Pancreas (tissue), 10 donors: Measurements from ENCODE around the gene COMMD8. TPM values are rescaled to one million over a fixed set of nuclear protein-coding genes. Genes with fewer than 3 reads are reported as not detected.
A peak's percentile ranks its signal among the peaks of the same experiment; 100 is the strongest.

Source experiments
- ATAC-seq, 4 donors: fragments of 200-7000 bp; cut with Tn5 transposase; one replicate each; pipeline versions ENCODE4 v1.8.0 to v1.9.1; 2020; ENCODE audit warnings: mild to moderate bottlenecking in 4 of 4, moderate library complexity in 4 of 4
- DNase-seq, 6 donors: peaks; one replicate each; pipeline ENCODE4 v3.0.0-alpha.2; 2020
- FAIRE-seq: peaks from 2 replicates; lab custom pipeline; 2012; peaks lifted over from hg19 to GRCh38; lab: Jason Lieb, UNC
- H3K27ac ChIP-seq, 4 donors: fragments of 200-600 bp; sonication (generic); 1 replicate in 3 of 4; 2 replicates in 1 of 4; pipeline versions ENCODE4 v1.5.0 to v1.8.0; 2020
- H3K27me3 ChIP-seq, 4 donors: fragments of 200-600 bp; one replicate each; pipeline ENCODE4 v1.8.0; 2021
- H3K36me3 ChIP-seq, 3 donors: fragments of 200-600 bp; sonication (generic) in 1 of 3; one replicate each; pipeline versions ENCODE4 v1.5.0 to v1.8.0; 2020 to 2021
- H3K4me1 ChIP-seq, 3 donors: fragments of 200-600 bp; one replicate each; pipeline ENCODE4 v1.8.0; 2021
- H3K4me3 ChIP-seq, 4 donors: fragments of 200-600 bp; sonication (generic) in 2 of 4; one replicate each; pipeline versions ENCODE4 v1.5.0 to v1.8.0; 2020 to 2021
- H3K9me3 ChIP-seq, 4 donors: fragments of 200-600 bp; one replicate each; pipeline ENCODE4 v1.8.0; 2021
- WGBS, 2 donors: extraction: QIAGEN DNeasy Blood & Tissue Kit; methylation state at CpG; one replicate each; pipeline ENCODE4 v1.1.7; 2013; 5-methylcytosine and 5-hydroxymethylcytosine counted together
- intact Hi-C, 3 donors: fragments of 100-400 bp; cut with DNase I; formaldehyde crosslinking; loops; one replicate each; pipeline versions ENCODE4 v1.11.1 to v1.14.2; 2022
- polyA plus RNA-seq, 2 donors: library from polyadenylated mRNA; stranded (reverse); fragments of 200-250 nt; gene quantifications; one replicate each; pipeline ENCODE4 v1.2.3, GENCODE V29; 2013
- total RNA-seq, 6 donors: library from RNA; stranded (reverse); fragmentation: NEBNext Ultra II Directional in 4 of 6; extraction: Animal tissue kit (Norgen Biotek cat#: 25700) in 4 of 6; gene quantifications; one replicate each; pipeline versions ENCODE4 v1.2.1 to v1.2.4, GENCODE V29; 2021 to 2023
- TF ChIP-seq, protein P1 (sequence below), 4 donors: fragments of 200-600 bp; sonication (generic) in 3 of 4; IDR thresholded peaks; one replicate each; pipeline versions ENCODE4 v1.5.0 to v1.8.0; 2021; ENCODE audit warnings: antibody characterized with exemption in 4 of 4
- donor health status: healthy with polysubstance abuse.
- donor health status: DM: no; HTN: no; CAD: no; lungs with moderate emphysema.
- donor health status: DM: no; HTN: no; CAD: no.
- donor health status: control.
- donor health status: control.
- donor health status: Bipolar disorder and iron deficiency.
- donor health status: DM: yes; HTN: yes; CAD: no.
- donor health status: DM: no; HTN: no; CAD: no.
- donor health status: DM: no; HTN: no; CAD: no.
- donor health status: DM: yes; HTN: yes; CAD: no.

Gene COMMD8
- total and polyA plus RNA-seq, 8 donors = 4.2 to 9.5 (median 6.6) TPM

DNA sequence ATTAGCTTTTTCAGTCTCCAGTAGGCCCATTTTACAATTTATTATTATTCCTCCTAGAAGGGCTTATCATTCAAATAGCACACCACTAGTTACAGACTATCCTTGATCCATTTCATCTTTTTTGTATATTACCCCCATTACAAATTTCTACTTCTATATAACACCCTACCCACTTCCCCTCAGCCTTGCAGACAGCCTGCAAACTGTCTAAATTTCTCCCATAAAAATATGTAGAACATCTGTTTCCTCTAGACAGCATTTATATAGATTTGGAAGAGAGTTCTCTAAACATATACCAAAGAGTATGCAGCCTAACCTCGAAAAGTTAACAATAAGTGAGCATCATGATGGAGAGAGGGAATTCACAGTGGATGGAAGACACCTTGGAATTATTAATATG lies 30.8 kb downstream of the COMMD8 start:
- ATAC-seq (no peak), FAIRE-seq (no peak), DNase-seq (no peak)
- intact Hi-C loops = no loop called here
- Histone ChIP-seq H3K36me3 (no peaks in the 10 kb centered on the region), H3K4me1 (no peaks in the 10 kb centered on the region), H3K27me3 (no peaks in the 10 kb centered on the region), H3K9me3 (no peaks in the 10 kb centered on the region), H3K27ac (no peak overlapping the region), H3K4me3 (no peak overlapping the region)
- TF ChIP-seq, protein P1, sequence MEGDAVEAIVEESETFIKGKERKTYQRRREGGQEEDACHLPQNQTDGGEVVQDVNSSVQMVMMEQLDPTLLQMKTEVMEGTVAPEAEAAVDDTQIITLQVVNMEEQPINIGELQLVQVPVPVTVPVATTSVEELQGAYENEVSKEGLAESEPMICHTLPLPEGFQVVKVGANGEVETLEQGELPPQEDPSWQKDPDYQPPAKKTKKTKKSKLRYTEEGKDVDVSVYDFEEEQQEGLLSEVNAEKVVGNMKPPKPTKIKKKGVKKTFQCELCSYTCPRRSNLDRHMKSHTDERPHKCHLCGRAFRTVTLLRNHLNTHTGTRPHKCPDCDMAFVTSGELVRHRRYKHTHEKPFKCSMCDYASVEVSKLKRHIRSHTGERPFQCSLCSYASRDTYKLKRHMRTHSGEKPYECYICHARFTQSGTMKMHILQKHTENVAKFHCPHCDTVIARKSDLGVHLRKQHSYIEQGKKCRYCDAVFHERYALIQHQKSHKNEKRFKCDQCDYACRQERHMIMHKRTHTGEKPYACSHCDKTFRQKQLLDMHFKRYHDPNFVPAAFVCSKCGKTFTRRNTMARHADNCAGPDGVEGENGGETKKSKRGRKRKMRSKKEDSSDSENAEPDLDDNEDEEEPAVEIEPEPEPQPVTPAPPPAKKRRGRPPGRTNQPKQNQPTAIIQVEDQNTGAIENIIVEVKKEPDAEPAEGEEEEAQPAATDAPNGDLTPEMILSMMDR (IDR thresholded peaks at IDR 0.05) = no peak
- 71 to 81% methylated on average over 1 of the region's 1 CpG for WGBS, 2 donors

DNA sequence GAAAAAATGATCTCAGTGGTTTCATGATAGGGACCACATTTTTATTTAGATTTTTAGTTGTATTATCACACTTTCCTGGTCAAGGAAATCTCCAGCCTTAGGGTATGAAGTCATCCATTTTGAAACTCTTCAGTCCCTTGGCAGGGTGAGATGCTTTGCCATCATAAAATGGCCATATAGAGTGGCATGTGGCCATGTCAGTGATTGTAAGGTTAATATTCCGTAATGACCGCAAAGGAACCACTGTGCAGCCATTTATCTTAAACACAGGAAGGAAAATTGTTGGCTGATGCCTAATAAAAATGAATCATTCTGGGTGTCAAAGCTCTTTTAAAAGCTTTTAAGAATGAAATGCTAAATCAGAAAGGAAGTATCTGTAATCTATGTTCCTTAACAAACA lies 35.6 kb downstream of the COMMD8 start:
- 64 to 65% methylated on average over 2 of the region's 2 CpGs for WGBS, 2 donors
- TF ChIP-seq, protein P1 (IDR thresholded peaks at IDR 0.05) = no peak
- no peaks in the 10 kb centered on the region for H3K9me3 ChIP-seq
- intact Hi-C loops = no loop called here
- no peaks in the 10 kb centered on the region for H3K4me1 ChIP-seq
- no peaks in the 10 kb centered on the region for H3K27me3 ChIP-seq
- no peaks in the 10 kb centered on the region for H3K36me3 ChIP-seq
- DNase-seq (no peak), FAIRE-seq (no peak), ATAC-seq (no peak)
- no peak overlapping the region for H3K4me3 ChIP-seq
- H3K27ac ChIP-seq = no peak overlapping the region

DNA sequence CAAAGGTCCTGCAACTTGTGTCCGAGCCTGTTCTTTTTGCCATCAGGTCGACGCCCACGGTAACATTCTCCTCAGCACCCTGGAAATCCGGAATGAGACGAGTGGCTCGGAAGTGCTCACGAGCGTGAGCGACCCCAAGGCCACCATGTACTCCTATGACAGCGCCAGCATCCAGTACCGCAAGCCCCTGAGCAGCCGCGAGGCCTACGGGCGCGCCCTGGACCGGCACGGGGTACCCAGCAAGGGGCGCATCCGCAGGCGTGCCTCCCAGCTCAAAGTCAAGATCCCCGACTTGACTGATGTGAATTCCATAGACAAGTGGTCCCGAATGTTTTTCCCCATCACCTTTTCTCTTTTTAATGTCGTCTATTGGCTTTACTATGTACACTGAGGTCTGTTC lies 37.9 kb downstream of the COMMD8 start:
- DNase-seq (peak in 1 of 6 donors; percentile 37), ATAC-seq (no peak), FAIRE-seq (no peak)
- H3K4me3 ChIP-seq = no peak overlapping the region
- 86 to 87% methylated on average over 25 of the region's 25 CpGs for WGBS, 2 donors
- H3K27ac ChIP-seq = no peak overlapping the region
- TF ChIP-seq, protein P1 (IDR thresholded peaks at IDR 0.05) = no peak
- intact Hi-C loops = no loop called here
- H3K9me3 ChIP-seq = no peaks in the 10 kb centered on the region
- no peaks in the 10 kb centered on the region for H3K27me3 ChIP-seq
- H3K4me1 ChIP-seq = no peaks in the 10 kb centered on the region
- H3K36me3 ChIP-seq = no peaks in the 10 kb centered on the region

DNA sequence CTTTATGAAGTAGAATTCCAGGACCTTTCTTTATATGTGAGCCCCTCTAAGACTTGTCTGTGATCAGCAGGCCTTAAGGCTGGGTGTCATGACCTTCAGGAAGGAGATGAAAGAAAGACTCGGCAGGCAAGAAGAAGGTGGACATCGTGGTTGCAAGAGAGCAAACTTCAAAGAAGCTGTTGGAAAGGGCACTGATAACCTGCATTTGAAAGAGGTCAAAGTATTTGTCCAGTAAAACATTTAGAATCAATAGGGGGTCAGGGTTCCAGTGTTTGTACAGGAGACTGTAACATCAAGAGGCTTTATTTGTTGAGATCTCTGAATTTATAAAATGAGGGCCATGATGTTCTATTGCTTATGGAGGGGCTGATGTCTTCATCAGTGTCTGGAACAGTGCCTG lies 44.2 kb downstream of the COMMD8 start:
- H3K27ac ChIP-seq = no peak overlapping the region
- ATAC-seq (no peak), FAIRE-seq (no peak), DNase-seq (no peak)
- intact Hi-C loops = no loop called here
- H3K4me1 ChIP-seq = no peaks in the 10 kb centered on the region
- H3K4me3 ChIP-seq = no peak overlapping the region
- TF ChIP-seq, protein P1 (IDR thresholded peaks at IDR 0.05) = no peak
- H3K9me3 ChIP-seq = no peaks in the 10 kb centered on the region
- WGBS, 2 donors = 38% methylated on average over 2 of the region's 2 CpGs
- no peaks in the 10 kb centered on the region for H3K36me3 ChIP-seq
- no peaks in the 10 kb centered on the region for H3K27me3 ChIP-seq

DNA sequence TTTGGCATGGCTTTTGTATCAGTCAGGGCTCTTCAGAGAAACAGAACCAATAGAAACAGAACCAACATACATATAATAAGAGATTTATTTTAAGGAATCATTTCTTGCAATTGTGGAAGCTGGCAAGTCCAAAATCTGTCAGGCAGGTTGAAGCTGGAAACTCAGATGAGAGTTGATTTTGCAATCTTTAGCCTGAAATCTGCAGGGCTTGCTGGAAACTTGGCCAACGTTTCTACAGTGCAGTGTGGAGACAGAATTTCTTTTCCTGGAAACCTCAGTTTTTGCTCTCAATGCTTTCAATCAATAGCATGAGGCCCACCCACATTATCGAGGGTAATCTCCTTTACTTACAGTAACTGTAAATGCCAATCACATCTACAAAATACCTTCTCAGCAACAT lies 45.4 kb downstream of the COMMD8 start:
- FAIRE-seq (no peak), ATAC-seq (no peak), DNase-seq (no peak)
- Histone ChIP-seq H3K4me3 (no peak overlapping the region), H3K27me3 (no peaks in the 10 kb centered on the region), H3K27ac (no peak overlapping the region), H3K9me3 (no peaks in the 10 kb centered on the region), H3K4me1 (no peaks in the 10 kb centered on the region), H3K36me3 (no peaks in the 10 kb centered on the region)
- TF ChIP-seq, protein P1 (IDR thresholded peaks at IDR 0.05) = no peak
- 29 to 40% methylated on average over 2 of the region's 2 CpGs for WGBS, 2 donors
- intact Hi-C loops = no loop called here
